RWPE1 (cell line): ENCODE data around the gene PJA2.
"Not testable (repeated sequence)": the region's sequence is repeated elsewhere in the genome, so short reads cannot be mapped to it uniquely, and the experiment has no call there.

Experiments used
- CTCF ChIA-PET: fragments of 350-600 bp; sonication (Branson Sonifier 250); formaldehyde crosslinking; extraction: SDS; loops from one replicate; lab custom pipeline; 2021; lab: Yijun Ruan, JAX
- POLR2A ChIA-PET: fragments of 400-600 bp; formaldehyde crosslinking; extraction: SDS; loops from one replicate; lab custom pipeline; 2020; ENCODE audit warnings: antibody characterized with exemption; ENCODE audit not compliant: low non-redundant PET; lab: Yijun Ruan, JAX
- DNase-seq: peaks from one replicate; pipeline ENCODE4 v3.0.0; 2012; ENCODE audit warnings: low spot score
- H3K27ac ChIP-seq: fragments of 450-650 bp; 2 replicates; pipeline ENCODE4 v1.5.1; 2017
- TF ChIP-seq, protein P1 (sequence below): fragments of 450-650 bp; conservative IDR thresholded peaks from 2 replicates; pipeline ENCODE4 v1.5.1; 2017; ENCODE audit warnings: low read depth, mild to moderate bottlenecking

Gene PJA2

DNA sequence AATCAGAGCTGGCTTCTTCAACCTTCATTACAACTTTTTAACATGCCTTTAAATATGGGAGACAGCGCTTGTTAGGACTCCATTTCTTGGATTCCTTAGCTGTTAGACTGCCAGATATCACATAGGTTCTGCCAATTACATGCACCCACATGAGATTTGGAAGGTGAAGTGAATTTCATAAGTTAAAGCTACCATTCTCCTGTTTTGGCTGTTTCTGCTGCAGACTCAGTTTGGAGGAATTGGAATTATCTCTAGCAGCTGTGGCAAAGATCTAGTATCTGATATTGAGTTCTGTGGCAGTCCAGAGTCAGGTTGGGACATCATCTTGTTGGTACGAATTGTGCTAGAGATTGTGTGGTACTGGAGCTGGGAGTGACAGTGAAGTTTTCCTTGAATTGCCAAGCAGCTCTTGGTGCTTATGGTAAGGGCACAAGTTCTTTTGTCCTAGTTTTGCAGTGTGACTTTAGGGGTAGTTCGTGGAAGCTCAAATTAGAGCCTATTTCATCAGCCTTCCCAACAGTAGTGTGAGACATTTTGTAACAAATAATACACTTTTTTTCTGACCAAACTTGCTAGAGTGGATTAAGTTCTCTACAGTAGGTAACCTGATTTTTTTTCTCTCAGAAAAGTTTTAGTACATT is 9.1 kb upstream of the PJA2 start:
- TF ChIP-seq, protein P1, sequence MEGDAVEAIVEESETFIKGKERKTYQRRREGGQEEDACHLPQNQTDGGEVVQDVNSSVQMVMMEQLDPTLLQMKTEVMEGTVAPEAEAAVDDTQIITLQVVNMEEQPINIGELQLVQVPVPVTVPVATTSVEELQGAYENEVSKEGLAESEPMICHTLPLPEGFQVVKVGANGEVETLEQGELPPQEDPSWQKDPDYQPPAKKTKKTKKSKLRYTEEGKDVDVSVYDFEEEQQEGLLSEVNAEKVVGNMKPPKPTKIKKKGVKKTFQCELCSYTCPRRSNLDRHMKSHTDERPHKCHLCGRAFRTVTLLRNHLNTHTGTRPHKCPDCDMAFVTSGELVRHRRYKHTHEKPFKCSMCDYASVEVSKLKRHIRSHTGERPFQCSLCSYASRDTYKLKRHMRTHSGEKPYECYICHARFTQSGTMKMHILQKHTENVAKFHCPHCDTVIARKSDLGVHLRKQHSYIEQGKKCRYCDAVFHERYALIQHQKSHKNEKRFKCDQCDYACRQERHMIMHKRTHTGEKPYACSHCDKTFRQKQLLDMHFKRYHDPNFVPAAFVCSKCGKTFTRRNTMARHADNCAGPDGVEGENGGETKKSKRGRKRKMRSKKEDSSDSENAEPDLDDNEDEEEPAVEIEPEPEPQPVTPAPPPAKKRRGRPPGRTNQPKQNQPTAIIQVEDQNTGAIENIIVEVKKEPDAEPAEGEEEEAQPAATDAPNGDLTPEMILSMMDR: no peak
- POLR2A ChIA-PET: no interaction called here
- no peak for DNase-seq
- CTCF ChIA-PET: interaction anchor here (0.6 to 0.7 kb wide), 2 partner anchors 38 to 738 kb away, joined by 3 to 6 read pairs; no protein-coding TSS in a partner anchor
- H3K27ac ChIP-seq: no peak overlapping the region

DNA sequence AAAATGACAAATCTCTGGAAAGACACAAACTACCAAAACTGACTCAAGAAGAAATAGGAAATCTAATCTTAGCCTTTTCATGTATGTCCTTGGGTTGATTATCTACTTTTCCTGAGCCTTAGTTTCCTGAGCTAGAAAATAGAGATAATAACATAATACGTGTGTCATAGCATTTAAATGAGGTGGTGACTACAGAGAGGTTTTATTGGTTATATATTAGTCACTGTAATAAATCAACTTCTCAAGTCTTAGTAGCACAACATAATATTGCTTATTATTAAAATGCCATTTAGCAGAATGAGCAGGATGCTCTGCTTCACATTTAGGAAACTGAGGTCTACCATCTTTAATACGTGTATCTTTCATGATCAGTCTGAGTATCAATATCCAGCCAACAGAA is 7.1 kb upstream of the PJA2 start:
- ChIA-PET POLR2A (no interaction called here), CTCF (no interaction called here)
- no peak overlapping the region for H3K27ac ChIP-seq
- TF ChIP-seq, protein P1: no peak
- DNase-seq: no peak

DNA sequence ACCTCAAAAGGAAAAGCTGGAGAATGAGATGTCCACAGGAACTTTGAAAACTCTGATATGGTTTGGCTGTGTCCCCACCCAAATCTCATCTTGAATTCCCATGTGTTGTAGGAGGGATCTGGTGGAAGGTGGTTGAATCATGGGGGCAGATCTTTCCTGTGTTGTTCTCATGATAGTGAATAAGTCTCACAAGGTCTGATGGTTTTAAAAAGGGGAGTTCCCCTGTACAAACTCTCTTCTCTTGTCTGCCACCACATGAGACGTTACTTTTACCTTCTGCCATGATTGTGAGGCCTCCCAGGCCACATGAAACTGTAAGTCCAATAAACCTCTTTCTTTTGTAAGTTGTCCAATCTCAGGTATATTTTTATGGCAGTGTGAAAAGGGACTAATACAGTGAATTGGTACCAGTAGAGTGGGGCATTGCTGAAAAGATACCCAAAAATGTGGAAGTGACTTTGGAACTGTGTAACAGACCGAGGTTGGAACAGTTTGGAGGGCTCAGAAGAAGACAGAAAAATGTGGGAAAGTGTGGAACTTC is 4.2 kb upstream of the PJA2 start:
- DNase-seq, POLR2A ChIA-PET, H3K27ac ChIP-seq, CTCF ChIA-PET: not testable (repeated sequence)

DNA sequence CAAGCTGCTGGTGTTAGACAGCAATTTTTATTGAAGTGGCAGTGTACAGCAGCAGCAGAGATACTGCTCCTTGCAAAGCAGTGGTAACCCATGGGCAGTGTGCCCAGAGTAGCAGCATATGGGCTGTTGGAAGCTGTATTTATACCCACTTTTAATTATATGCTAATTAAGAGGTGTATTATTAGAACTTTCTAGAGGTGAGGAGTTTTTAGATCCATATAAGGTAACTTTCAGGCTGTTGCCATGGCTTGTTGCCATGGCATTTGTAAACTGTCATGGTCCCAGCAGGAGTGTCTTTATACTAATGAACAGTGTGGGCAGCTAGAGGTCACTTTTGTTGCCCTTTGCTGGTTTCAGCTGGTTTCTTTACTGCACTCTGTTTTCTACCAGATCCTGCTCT is 3.7 kb upstream of the PJA2 start:
- TF ChIP-seq, protein P1: no peak
- ChIA-PET CTCF (interaction anchor here (0.6 kb wide), 1 partner anchor 279 kb away, joined by 3 read pairs; no protein-coding TSS in a partner anchor), POLR2A (no interaction called here)
- DNase-seq: no peak
- H3K27ac ChIP-seq: no peak overlapping the region

DNA sequence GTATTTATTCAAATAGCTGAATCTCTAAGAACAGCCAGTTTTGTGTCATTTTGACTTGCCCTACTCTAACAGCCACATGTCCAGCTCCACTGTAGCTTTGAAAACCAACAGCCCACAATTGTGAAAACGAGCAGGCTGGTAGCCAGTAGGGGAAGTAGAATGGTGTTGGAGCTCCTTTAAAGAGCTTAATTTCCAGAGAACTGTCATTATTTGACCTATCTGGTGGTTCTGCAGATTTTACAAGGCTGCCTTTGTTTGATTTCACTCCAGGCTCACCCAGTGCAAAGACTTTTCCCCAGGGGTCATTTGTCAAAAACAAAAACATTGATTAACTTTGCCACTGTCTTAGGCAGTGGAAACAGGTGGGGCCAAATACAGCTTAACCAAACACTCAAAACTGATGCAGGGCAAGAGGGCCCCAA is 3.2 kb upstream of the PJA2 start:
- no peak for DNase-seq
- ChIA-PET POLR2A (no interaction called here), CTCF (interaction anchor here (0.6 kb wide), 1 partner anchor 280 kb away, joined by 3 read pairs; no protein-coding TSS in a partner anchor)
- TF ChIP-seq, protein P1: no peak
- no peak overlapping the region for H3K27ac ChIP-seq

DNA sequence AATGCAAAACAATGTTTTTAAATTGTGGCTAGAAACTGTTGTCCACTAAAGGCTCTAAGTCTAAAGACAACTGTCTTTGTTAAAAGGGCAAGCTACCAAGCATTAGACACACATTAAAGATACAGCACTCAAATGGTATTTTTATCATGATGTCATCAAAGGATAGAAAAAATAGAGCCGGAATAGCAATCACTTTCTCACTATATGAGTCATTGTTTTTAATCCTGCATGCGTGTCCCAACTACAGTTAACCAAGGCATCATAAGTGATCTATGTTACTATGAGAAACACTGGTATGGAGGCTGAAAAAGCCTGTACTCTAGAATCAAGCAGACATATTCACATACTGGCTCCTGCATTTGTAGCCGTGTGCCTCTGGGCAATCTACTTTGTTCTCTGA is 1.9 kb upstream of the PJA2 start:
- TF ChIP-seq, protein P1: no peak
- peak; percentile 90 for DNase-seq
- CTCF ChIA-PET: no interaction called here
- H3K27ac ChIP-seq: no peak overlapping the region
- POLR2A ChIA-PET: no interaction called here

DNA sequence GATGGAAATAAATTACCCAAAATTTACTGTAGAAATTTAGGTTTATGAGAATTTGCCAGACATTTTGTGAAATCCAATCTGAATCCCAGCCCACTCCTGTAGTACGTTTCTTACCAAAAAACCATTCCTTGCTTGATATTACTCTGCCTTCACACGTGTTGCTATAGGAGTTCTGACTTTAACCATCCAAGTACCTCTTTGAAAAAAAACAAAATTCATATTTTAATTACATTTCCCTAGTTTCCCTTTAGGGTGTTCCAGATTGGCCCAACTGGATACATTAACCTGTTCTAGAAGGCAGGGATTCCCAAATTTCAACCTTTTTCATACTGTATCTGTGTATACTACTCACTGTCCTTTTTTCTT is 1.4 kb upstream of the PJA2 start:
- peak overlapping the region; percentile 100 for H3K27ac ChIP-seq
- POLR2A ChIA-PET: interaction anchor here (1.2 kb wide), 1 partner anchor 12 kb away, joined by 3 read pairs; no protein-coding TSS in a partner anchor
- TF ChIP-seq, protein P1: no peak
- no peak for DNase-seq
- CTCF ChIA-PET: interaction anchor here (0.5 kb wide), 1 partner anchor 491 kb away, joined by 3 read pairs; no protein-coding TSS in a partner anchor
